H9 (cell line): ENCODE results near the gene KIT. TPM values are rescaled to one million over a fixed set of nuclear protein-coding genes. Genes with fewer than 3 reads are reported as not detected.

Experiments used
- DNase-seq: peaks from one replicate; pipeline ENCODE4 v3.0.0-alpha.2; 2017
- H2AFZ ChIP-seq: one replicate; pipeline ENCODE4 v1.6.1; 2013; ENCODE audit warnings: mild to moderate bottlenecking, low read length, control low read depth, moderate library complexity
- H2AK5ac ChIP-seq: 2 replicates; pipeline ENCODE4 v1.6.1; 2013; ENCODE audit warnings: low read length, control low read depth, mixed read lengths; ENCODE audit not compliant: insufficient read length
- H2BK120ac ChIP-seq: one replicate; pipeline ENCODE4 v1.6.1; 2013; ENCODE audit warnings: low read depth, mild to moderate bottlenecking, low read length, control low read depth, inconsistent platforms; ENCODE audit not compliant: poor library complexity, severe bottlenecking
- H2BK12ac ChIP-seq: 2 replicates; pipeline ENCODE4 v1.6.1; 2013; ENCODE audit warnings: low read length, control low read depth, mixed read lengths, low read depth; ENCODE audit not compliant: insufficient read length
- H2BK15ac ChIP-seq: 2 replicates; pipeline ENCODE4 v1.6.1; 2013; ENCODE audit warnings: low read depth, low read length, control low read depth
- H2BK20ac ChIP-seq: one replicate; pipeline ENCODE4 v1.6.1; 2013; ENCODE audit warnings: low read depth, mild to moderate bottlenecking, low read length, control low read depth, inconsistent platforms; ENCODE audit not compliant: poor library complexity, severe bottlenecking
- H2BK5ac ChIP-seq: 2 replicates; pipeline ENCODE4 v1.6.1; 2013; ENCODE audit warnings: low read length, control low read depth, mixed read lengths; ENCODE audit not compliant: insufficient read length
- H3K14ac ChIP-seq: 2 replicates; pipeline ENCODE4 v1.6.1; 2013; ENCODE audit warnings: low read length, control low read depth; ENCODE audit not compliant: insufficient read depth
- H3K18ac ChIP-seq: 2 replicates; pipeline ENCODE4 v1.6.1; 2013; ENCODE audit warnings: low read depth, mild to moderate bottlenecking, mixed read lengths, low read length, control low read depth; ENCODE audit not compliant: insufficient read length
- H3K23ac ChIP-seq: 2 replicates; pipeline ENCODE4 v1.6.1; 2013; ENCODE audit warnings: low read length, control low read depth, mixed read lengths, low read depth; ENCODE audit not compliant: insufficient read length
- H3K23me2 ChIP-seq: 2 replicates; pipeline ENCODE4 v1.6.1; 2013; ENCODE audit warnings: low read depth, mild to moderate bottlenecking, mixed read lengths, low read length, control low read depth; ENCODE audit not compliant: insufficient read length, poor library complexity, severe bottlenecking
- H3K27ac ChIP-seq: 2 replicates; pipeline ENCODE4 v1.5.1; 2013; ENCODE audit warnings: low read length, control low read depth, mixed read lengths, low read depth; ENCODE audit not compliant: insufficient read length
- H3K27me3 ChIP-seq: 2 replicates; pipeline ENCODE4 v1.6.1; 2013; ENCODE audit warnings: low read length, control low read depth, inconsistent platforms; ENCODE audit not compliant: insufficient read depth
- H3K4ac ChIP-seq: 2 replicates; pipeline ENCODE4 v1.6.1; 2013; ENCODE audit warnings: low read depth, mild to moderate bottlenecking, control low read depth, inconsistent platforms, low read length, moderate library complexity
- H3K4me1 ChIP-seq: 2 replicates; pipeline ENCODE4 v1.6.1; 2013; ENCODE audit warnings: low read length, control low read depth, inconsistent platforms; ENCODE audit not compliant: insufficient read depth
- H3K4me2 ChIP-seq: 2 replicates; pipeline ENCODE4 v1.6.1; 2013; ENCODE audit warnings: low read length, control low read depth, mixed read lengths; ENCODE audit not compliant: insufficient read length, insufficient read depth
- H3K56ac ChIP-seq: 2 replicates; pipeline ENCODE4 v1.6.1; 2013; ENCODE audit warnings: low read depth, mild to moderate bottlenecking, mixed read lengths, low read length, control low read depth; ENCODE audit not compliant: insufficient read length
- H3K79me1 ChIP-seq: 2 replicates; pipeline ENCODE4 v1.6.1; 2013; ENCODE audit warnings: low read depth, mild to moderate bottlenecking, moderate library complexity, low read length, control low read depth, inconsistent platforms; ENCODE audit not compliant: insufficient read depth, poor library complexity, severe bottlenecking
- H3K79me2 ChIP-seq: 2 replicates; pipeline ENCODE4 v1.6.1; 2013; ENCODE audit warnings: low read length, control low read depth, inconsistent platforms; ENCODE audit not compliant: insufficient read depth
- H3K9ac ChIP-seq: 2 replicates; pipeline ENCODE4 v1.6.1; 2013; ENCODE audit warnings: low read length, control low read depth, mixed read lengths; ENCODE audit not compliant: insufficient read length; ENCODE audit errors: extremely low read depth
- H3K9me3 ChIP-seq: one replicate; pipeline ENCODE4 v1.6.1; 2013; ENCODE audit warnings: low read depth, low read length, inconsistent platforms; ENCODE audit not compliant: control insufficient read depth
- H3T11ph ChIP-seq: one replicate; pipeline ENCODE4 v1.6.1; 2013; ENCODE audit warnings: mild to moderate bottlenecking, low read length, control low read depth, inconsistent platforms
- H4K20me1 ChIP-seq: one replicate; pipeline ENCODE4 v1.6.1; 2013; ENCODE audit not compliant: control insufficient read depth, insufficient read length, insufficient read depth
- H4K5ac ChIP-seq: 2 replicates; pipeline ENCODE4 v1.6.1; 2013; ENCODE audit warnings: low read depth, mild to moderate bottlenecking, mixed read lengths, low read length, control low read depth; ENCODE audit not compliant: insufficient read length
- H4K8ac ChIP-seq: replicated peaks from 2 replicates; pipeline ENCODE4 v1.6.1; 2013; ENCODE audit warnings: low read length, control low read depth, mixed read lengths, low read depth; ENCODE audit not compliant: insufficient read length
- H4K91ac ChIP-seq: 2 replicates; pipeline ENCODE4 v1.6.1; 2013; ENCODE audit warnings: low read depth, mild to moderate bottlenecking, moderate library complexity, mixed read lengths, low read length, control low read depth; ENCODE audit not compliant: insufficient read length
- H3K27ac Mint-ChIP-seq, 3 experiments: 2 replicates in 2 of 3; 3 replicates in 1 of 3; pipeline ENCODE4 v1.8.0; 2020 to 2021; ENCODE audit warnings: mixed read lengths in 3 of 3, mild to moderate bottlenecking in 1 of 3, moderate library complexity in 1 of 3
- H3K27me3 Mint-ChIP-seq: 2 replicates; pipeline ENCODE4 v1.8.0; 2021; ENCODE audit warnings: low read depth, mild to moderate bottlenecking, moderate library complexity, mixed read lengths
- H3K36me3 Mint-ChIP-seq, 3 experiments: 2 replicates in 2 of 3; 3 replicates in 1 of 3; pipeline ENCODE4 v1.8.0; 2020 to 2021; ENCODE audit warnings: low read depth in 3 of 3, mixed read lengths in 3 of 3; ENCODE audit not compliant: insufficient read depth in 1 of 3
- H3K4me1 Mint-ChIP-seq, 2 experiments: 2 replicates each; pipeline ENCODE4 v1.8.0; 2020; ENCODE audit warnings: mixed read lengths in 2 of 2
- H3K4me3 Mint-ChIP-seq, 2 experiments: 2 replicates in 1 of 2; 3 replicates in 1 of 2; pipeline ENCODE4 v1.8.0; 2020 to 2021; ENCODE audit warnings: mild to moderate bottlenecking in 2 of 2, mixed read lengths in 2 of 2, moderate library complexity in 1 of 2
- H3K9me3 Mint-ChIP-seq, 2 experiments: 2 replicates in 1 of 2; 3 replicates in 1 of 2; pipeline ENCODE4 v1.8.0; 2020; ENCODE audit warnings: mild to moderate bottlenecking in 2 of 2, mixed read lengths in 2 of 2, moderate library complexity in 1 of 2
- CTCF ChIP-seq: fragments of 200-600 bp; sonication (generic); conservative IDR thresholded peaks from 3 replicates; pipeline ENCODE4 v1.8.0; 2021; ENCODE audit warnings: antibody characterized with exemption, mild to moderate bottlenecking
- WGBS: extraction: QIAGEN DNeasy Blood & Tissue Kit; methylation state at CpG from one replicate; pipeline ENCODE4 v1.1.7; 2013; ENCODE audit warnings: missing lambda C conversion rate, low lambda C conversion rate, mixed read lengths; ENCODE audit not compliant: insufficient read length; ENCODE audit errors: extremely low coverage; 5-methylcytosine and 5-hydroxymethylcytosine counted together
- total RNA-seq: library from RNA; stranded (reverse); gene quantifications from 2 replicates; pipeline ENCODE4 v1.2.1, GENCODE V29; 2021

KIT gene
- total RNA-seq, 1 experiment from 2014 or later: 6.7 TPM

GRCh38 chr4:54695337-54695736, 37.6 kb downstream of the KIT start:
- H2AK5ac ChIP-seq: no peak overlapping the region
- H3K27me3 ChIP-seq: no peaks in the 10 kb centered on the region
- no peak overlapping the region for H3K56ac ChIP-seq
- TF ChIP-seq CTCF: no peak
- H4K5ac ChIP-seq: no peak overlapping the region
- no peak overlapping the region for H3K4ac ChIP-seq
- no peak overlapping the region for H3K4me3 Mint-ChIP-seq
- H2BK120ac ChIP-seq: no peak overlapping the region
- no peak overlapping the region for H2BK12ac ChIP-seq
- no peak overlapping the region for H4K8ac ChIP-seq
- H3K23ac ChIP-seq: no peak overlapping the region
- no peak overlapping the region for H3K14ac ChIP-seq
- H3K36me3 Mint-ChIP-seq: peaks cover 0 to 12% (median 4%) of the 10 kb centered on the region in 3 experiments; a peak in 4 of 7 replicates
- peaks cover 5 to 9% of the 10 kb centered on the region in 2 experiments; a peak in 1 of 4 replicates for H3K4me1 Mint-ChIP-seq
- H3K27ac Mint-ChIP-seq: no peak overlapping the region
- H3K9me3 Mint-ChIP-seq: no peaks in the 10 kb centered on the region
- no peak overlapping the region for H3K18ac ChIP-seq
- H2BK5ac ChIP-seq: no peak overlapping the region
- no peak overlapping the region for H3K4me2 ChIP-seq
- no peak overlapping the region for H2BK20ac ChIP-seq
- no peaks in the 10 kb centered on the region for H3K4me1 ChIP-seq
- H3K79me1 ChIP-seq: no peaks in the 10 kb centered on the region
- no CpG with 5 or more reads among the region's 12 CpGs for WGBS
- no peaks in the 10 kb centered on the region for H3K27me3 Mint-ChIP-seq
- H3K27ac ChIP-seq: no peak overlapping the region
- H3T11ph ChIP-seq: no peak overlapping the region
- no peak for DNase-seq
- H2BK15ac ChIP-seq: no peak overlapping the region
- no peaks in the 10 kb centered on the region for H3K23me2 ChIP-seq
- H2AFZ ChIP-seq: no peak overlapping the region
- H4K20me1 ChIP-seq: no peaks in the 10 kb centered on the region
- H4K91ac ChIP-seq: no peak overlapping the region
- H3K79me2 ChIP-seq: no peaks in the 10 kb centered on the region
- H3K9ac ChIP-seq: no peak overlapping the region
- no peaks in the 10 kb centered on the region for H3K9me3 ChIP-seq
